ENCODE results near the gene AMZ2.

DNA sequence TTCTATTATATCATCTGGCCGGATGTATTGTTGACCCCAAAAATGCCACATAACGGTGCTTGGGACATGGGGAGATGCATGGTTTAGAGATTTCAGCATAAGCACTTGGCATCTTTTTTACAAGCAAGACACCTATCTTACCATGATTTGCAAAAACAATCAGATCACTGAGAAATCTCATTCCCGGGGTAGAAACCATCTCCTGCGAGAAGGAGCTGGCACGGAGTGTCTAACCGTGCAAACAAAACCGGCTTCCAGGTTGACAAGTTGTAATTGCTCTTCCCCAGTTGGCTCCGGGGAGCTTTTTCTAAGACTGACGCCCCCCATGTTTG, 42.1 kb downstream of the AMZ2 start:
- TF ChIP-seq, protein P1, sequence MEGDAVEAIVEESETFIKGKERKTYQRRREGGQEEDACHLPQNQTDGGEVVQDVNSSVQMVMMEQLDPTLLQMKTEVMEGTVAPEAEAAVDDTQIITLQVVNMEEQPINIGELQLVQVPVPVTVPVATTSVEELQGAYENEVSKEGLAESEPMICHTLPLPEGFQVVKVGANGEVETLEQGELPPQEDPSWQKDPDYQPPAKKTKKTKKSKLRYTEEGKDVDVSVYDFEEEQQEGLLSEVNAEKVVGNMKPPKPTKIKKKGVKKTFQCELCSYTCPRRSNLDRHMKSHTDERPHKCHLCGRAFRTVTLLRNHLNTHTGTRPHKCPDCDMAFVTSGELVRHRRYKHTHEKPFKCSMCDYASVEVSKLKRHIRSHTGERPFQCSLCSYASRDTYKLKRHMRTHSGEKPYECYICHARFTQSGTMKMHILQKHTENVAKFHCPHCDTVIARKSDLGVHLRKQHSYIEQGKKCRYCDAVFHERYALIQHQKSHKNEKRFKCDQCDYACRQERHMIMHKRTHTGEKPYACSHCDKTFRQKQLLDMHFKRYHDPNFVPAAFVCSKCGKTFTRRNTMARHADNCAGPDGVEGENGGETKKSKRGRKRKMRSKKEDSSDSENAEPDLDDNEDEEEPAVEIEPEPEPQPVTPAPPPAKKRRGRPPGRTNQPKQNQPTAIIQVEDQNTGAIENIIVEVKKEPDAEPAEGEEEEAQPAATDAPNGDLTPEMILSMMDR (optimal IDR thresholded peaks at IDR 0.05 in 1 of 3, IDR thresholded peaks at IDR 0.05 in 1 of 3, conservative IDR thresholded peaks at IDR 0.05 in 1 of 3; ENCODE audit: extremely low read depth in 1 of 3, insufficient read depth in 2 of 3, low read length in 3 of 3), result no peak
- no peak for TF ChIP-seq EZH2 (IDR thresholded peaks at IDR 0.05; ENCODE audit: low read length)
